Posterior vena cava (tissue), 2 donors: ENCODE measurements around the gene SLC29A2. TPM values are rescaled to one million over a fixed set of nuclear protein-coding genes. Genes with fewer than 3 reads are reported as not detected.

Source experiments
- DNase-seq: peaks from one replicate; pipeline ENCODE4 v3.0.0-alpha.2; 2020; ENCODE audit warnings: low spot score
- intact Hi-C, 2 donors: fragments of 100-400 bp; cut with DNase I; formaldehyde crosslinking; loops; one replicate each; pipeline versions ENCODE4 v1.14.1 to v1.14.2; 2022 to 2023
- total RNA-seq, 2 donors: library from RNA; stranded (reverse); fragmentation: NEBNext Ultra II Directional; extraction: Animal tissue kit (Norgen Biotek cat#: 25700); gene quantifications; one replicate each; pipeline ENCODE4 v1.2.1, GENCODE V29; 2021
- donor health status: DM: yes; HTN: yes; CAD: no.
- donor health status: DM: yes; HTN: yes; CAD: no.

SLC29A2 gene
- total RNA-seq, 2 donors from 2014 or later, result 1.7 to 2.0 TPM

- DNase-seq, result peak; percentile 72
- intact Hi-C loops, result no loop called here
Observed at GRCh38 chr11:66337103-66337899, 34.3 kb downstream of the SLC29A2 start.

GRCh38 chr11:66336234-66337102, 35.1 kb downstream of the SLC29A2 start, which contains the start of gene RIN1:
TSS of gene RIN1 (minus strand) at chr11:66336434. CDS start at chr11:66336402, 32 bp downstream.
- DNase-seq, result peak; percentile 93
- intact Hi-C loops, result no loop called here

- peak; percentile 85 for DNase-seq
- intact Hi-C loops, result no loop called here
Observed at GRCh38 chr11:66335531-66336233, 35.9 kb downstream of the SLC29A2 start.

- DNase-seq, result peak; percentile 80
- intact Hi-C loops, result no loop called here
Observed at GRCh38 chr11:66334605-66335442, 36.7 kb downstream of the SLC29A2 start.

- peak; percentile 73 for DNase-seq
- intact Hi-C loops, result no loop called here
Observed at GRCh38 chr11:66333896-66334604, 37.5 kb downstream of the SLC29A2 start.

- peak; percentile 72 for DNase-seq
- intact Hi-C loops, result no loop called here
Observed at GRCh38 chr11:66333220-66333877, 38.2 kb downstream of the SLC29A2 start.

GRCh38 chr11:66332371-66333219, 39.0 kb downstream of the SLC29A2 start:
- peak; percentile 69 for DNase-seq
- intact Hi-C loops, result no loop called here

GRCh38 chr11:66331542-66332370, 39.8 kb downstream of the SLC29A2 start:
- intact Hi-C loops, result no loop called here
- DNase-seq, result peak; percentile 71

- DNase-seq, result peak; percentile 76
- intact Hi-C loops, result no loop called here
Observed at GRCh38 chr11:66330931-66331330, 40.6 kb downstream of the SLC29A2 start.

GRCh38 chr11:66329165-66329673, 42.3 kb downstream of the SLC29A2 start:
- DNase-seq, result no peak
- intact Hi-C loops, result no loop called here

GRCh38 chr11:66328302-66329144, 43.0 kb downstream of the SLC29A2 start:
- intact Hi-C loops, result no loop called here
- peak; percentile 93 for DNase-seq

GRCh38 chr11:66328031-66328301, 43.6 kb downstream of the SLC29A2 start:
- DNase-seq, result no peak
- intact Hi-C loops, result no loop called here

GRCh38 chr11:66327171-66328030, 44.2 kb downstream of the SLC29A2 start:
- intact Hi-C loops, result no loop called here
- no peak for DNase-seq
